NCI-H1092 treated with DMSO at 0.1 percent for 48 hours (cell line): Measurements from ENCODE around the gene SLC45A1.

Experiments
- DNase-seq: peaks from one replicate; lab custom pipeline; 2025; lab: John Stamatoyannopoulos, UW

Gene SLC45A1

DNA sequence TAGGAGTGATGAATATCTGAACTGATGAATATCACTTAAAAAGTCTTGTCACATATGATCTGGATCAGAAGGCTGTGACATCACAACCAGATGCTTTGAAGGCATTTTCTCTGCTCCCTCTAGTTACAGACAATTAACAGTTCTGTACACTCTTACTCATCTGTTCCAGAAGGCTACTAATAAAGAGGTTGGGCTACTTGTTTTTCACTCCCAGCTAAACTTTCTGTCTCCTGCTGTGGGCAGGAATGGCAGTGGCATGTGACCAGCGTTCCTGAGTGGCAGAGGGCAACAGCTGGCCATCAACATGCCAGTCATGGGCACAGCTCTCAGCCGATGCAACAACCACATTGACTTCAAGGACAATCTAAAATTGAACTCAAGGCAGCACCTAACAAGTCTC is 66.7 kb downstream of the SLC45A1 start:
- DNase-seq, result no peak

DNA sequence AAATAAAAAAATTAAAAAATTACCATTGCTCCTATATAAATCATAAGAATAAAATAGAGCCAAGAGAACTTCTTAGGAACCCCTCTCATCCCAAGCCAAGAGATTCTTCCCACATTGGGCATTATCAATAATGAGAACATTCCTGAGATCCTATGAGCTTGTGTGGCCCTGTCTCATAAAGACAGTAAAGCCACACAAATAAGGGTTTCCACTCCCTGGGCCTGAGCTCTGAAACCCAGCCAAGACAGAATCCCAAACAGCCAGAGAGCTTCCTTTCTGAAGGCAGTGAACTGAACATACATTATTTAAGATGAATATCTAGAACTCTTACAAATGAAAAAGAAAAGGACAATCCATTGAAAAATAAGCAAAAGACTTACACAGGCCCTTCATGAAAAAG is 68.3 kb downstream of the SLC45A1 start:
- no peak for DNase-seq

- DNase-seq, result no peak
Observed at GRCh38 chr1:8388732-8389562, 71.0 kb downstream of the SLC45A1 start.

DNA sequence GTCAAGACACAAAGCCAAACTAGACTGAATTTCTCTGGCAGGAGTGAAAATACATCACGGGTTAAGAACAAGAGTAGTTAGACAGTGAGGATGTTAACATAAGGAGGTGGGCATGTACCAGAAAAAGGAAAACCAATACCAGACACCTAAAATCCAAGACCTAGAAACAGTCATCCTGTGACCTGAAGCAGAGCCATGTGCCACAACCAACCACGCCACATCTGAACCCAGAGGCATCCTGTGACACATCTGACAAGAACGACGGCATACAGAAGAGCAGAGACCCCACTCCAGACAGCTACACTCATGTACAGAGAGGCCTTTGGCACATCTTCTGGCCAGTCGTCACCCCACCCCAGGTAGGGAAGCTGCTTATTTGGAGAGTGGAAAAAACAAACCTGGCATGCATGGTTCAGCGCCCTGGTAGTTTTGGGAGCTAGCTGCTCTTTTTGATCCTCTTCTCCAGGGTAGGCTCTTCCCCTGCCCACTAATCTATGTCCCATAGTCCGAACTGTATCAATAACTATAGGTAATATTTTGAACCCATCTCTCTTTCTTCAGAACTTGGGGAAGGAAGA is 72.1 kb downstream of the SLC45A1 start:
- DNase-seq, result no peak

DNA sequence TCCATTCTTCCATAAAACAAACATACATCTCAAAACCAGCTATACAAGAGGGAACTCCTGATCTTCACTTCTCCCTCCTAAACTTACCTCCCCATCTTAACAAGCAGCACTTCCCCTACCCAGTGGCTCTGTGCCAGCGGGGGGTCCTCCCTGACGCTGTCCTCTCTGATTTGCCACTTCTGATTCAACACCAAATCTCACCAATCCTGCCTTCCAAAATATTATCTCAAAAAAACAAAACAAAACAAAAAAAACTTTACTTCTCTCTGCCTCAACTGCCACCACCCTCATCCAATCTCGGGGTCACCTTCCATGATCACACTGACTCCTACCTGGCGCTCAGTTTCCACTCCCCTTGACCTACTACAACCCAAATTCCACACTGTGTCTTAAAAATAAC is 72.8 kb downstream of the SLC45A1 start:
- DNase-seq, result no peak

- DNase-seq, result no peak
Observed at GRCh38 chr1:8392522-8392921, 74.6 kb downstream of the SLC45A1 start.
